Activated CD8-positive, alpha-beta memory T cell treated with anti-CD3 and anti-CD28 coated beads, Interleukin-2, amount 10 ng/mL, durations not matched to agents 7 days and 5 days (primary cell): Measurements from ENCODE around the gene INPP5K. TPM values are rescaled to one million over a fixed set of nuclear protein-coding genes. Genes with fewer than 3 reads are reported as not detected.

ENCODE experiments used
- ATAC-seq: fragments of 150-1000 bp; cut with Tn5 transposase; one replicate; pipeline ENCODE4 v1.10.0; 2021; ENCODE audit warnings: moderate library complexity
- CTCF ChIA-PET: fragments of 350-600 bp; sonication (Branson Sonifier 250); formaldehyde crosslinking; loops from one replicate; lab custom pipeline; 2021; ENCODE audit warnings: antibody characterized with exemption; lab: Charles Lee
- DNase-seq: peaks from one replicate; pipeline ENCODE4 v3.0.0-alpha.2; 2020
- H3K27ac Mint-ChIP-seq: one replicate; pipeline ENCODE4 v1.8.0; 2021; ENCODE audit warnings: mild to moderate bottlenecking, mixed read lengths
- H3K27me3 Mint-ChIP-seq: one replicate; pipeline ENCODE4 v1.8.0; 2021; ENCODE audit warnings: mixed read lengths
- H3K36me3 Mint-ChIP-seq: one replicate; pipeline ENCODE4 v1.8.0; 2021; ENCODE audit warnings: mild to moderate bottlenecking, mixed read lengths
- H3K4me1 Mint-ChIP-seq: one replicate; pipeline ENCODE4 v1.8.0; 2021; ENCODE audit warnings: mixed read lengths
- H3K4me3 Mint-ChIP-seq: one replicate; pipeline ENCODE4 v1.8.0; 2021; ENCODE audit warnings: mild to moderate bottlenecking, moderate library complexity, mixed read lengths
- H3K9me3 Mint-ChIP-seq: one replicate; pipeline ENCODE4 v1.8.0; 2022; ENCODE audit warnings: low read depth, mixed read lengths
- total RNA-seq, 2 experiments: library from RNA; stranded (reverse); gene quantifications; one replicate each; pipeline ENCODE4 v1.2.3, GENCODE V29; 2021

INPP5K gene
- total RNA-seq, 2 experiments from 2014 or later, result 40.6 to 43.4 TPM

DNA sequence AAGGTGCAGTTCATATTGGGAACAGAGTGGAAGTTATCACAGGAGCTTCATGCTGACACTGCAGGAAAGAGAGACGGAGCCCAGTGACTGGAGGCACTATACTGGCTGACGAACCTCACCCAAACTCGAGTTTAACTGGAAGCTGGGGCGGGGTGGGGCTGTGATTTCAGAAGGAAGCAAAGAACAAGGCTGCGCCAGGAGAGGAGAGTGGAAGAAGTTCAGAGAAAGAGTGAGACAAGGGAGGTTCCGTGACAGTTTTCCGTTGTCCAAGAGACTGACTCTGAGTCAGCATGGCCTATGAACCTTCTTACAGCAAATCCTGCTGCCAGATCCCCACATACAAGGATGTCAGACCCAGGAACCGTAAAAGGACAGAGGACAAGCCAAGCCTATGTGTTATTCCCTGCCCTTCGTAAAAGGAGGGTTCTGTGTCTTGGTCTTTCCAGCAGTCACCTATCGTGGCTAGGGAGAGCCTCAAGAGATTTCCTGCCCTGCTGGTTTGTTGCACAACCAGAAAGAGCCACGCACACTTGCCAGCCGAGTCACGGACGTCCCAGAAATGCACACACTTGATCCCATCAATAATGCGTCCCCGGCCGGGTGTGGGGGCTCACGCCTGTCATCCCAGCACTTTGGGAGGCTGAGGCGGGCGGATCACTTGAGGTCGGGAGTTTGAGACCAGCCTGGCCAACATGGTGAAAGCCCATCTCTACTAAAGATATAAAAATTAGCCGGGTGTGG lies 41.1 kb upstream of the INPP5K start:
- peaks cover under 1% of the 10 kb centered on the region for H3K36me3 Mint-ChIP-seq
- CTCF ChIA-PET, result interaction anchor here (1.1 kb wide), 1 partner anchor 42 kb away, joined by 3 read pairs; the partner anchor contains the start of gene INPP5K
- peaks cover 28% of the 10 kb centered on the region for H3K4me1 Mint-ChIP-seq
- ATAC-seq (no peak), DNase-seq (no peak)
- no peaks in the 10 kb centered on the region for H3K9me3 Mint-ChIP-seq
- no peak overlapping the region for H3K27ac Mint-ChIP-seq
- H3K4me3 Mint-ChIP-seq, result no peak overlapping the region
- no peaks in the 10 kb centered on the region for H3K27me3 Mint-ChIP-seq

DNA sequence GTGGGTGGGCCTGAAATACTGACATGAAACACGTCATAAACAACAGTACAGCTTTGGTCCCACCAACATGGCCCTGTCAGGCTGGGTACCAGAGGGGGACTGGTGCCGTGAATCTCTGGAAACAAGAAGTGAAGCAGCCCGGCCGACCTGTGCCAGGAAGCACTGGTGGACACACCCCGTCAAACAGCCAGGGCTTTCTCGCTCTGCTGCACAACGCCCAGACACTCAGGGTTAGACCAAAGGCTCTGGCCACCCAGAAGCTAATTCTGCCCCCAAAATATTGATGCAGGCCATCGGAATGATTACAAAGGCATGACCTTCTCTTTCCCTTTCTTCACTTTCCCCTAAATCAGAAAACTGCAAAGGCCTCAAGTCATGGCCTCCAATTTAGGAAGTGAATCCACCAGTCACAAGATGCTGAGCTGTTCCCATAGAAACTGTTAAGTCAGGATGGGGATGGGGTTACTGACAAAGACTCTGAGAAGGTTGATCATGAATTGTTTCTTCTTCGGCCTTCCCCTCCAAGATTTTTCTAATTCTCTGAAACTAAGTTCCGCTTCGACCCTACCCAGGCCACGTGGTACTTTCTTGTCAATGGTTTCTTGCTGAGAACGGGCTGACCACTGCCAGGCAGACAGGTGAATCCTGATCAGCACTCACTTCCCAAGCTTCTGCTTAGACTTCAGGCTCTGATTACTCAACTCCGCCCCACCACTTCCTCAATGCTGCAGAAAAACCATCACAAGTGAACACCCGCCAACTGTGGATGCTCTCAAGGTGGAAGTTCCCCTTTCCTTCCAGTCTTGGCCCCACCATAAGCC lies 39.4 kb upstream of the INPP5K start:
- H3K36me3 Mint-ChIP-seq, result peaks cover 9% of the 10 kb centered on the region
- no peak for ATAC-seq

DNA sequence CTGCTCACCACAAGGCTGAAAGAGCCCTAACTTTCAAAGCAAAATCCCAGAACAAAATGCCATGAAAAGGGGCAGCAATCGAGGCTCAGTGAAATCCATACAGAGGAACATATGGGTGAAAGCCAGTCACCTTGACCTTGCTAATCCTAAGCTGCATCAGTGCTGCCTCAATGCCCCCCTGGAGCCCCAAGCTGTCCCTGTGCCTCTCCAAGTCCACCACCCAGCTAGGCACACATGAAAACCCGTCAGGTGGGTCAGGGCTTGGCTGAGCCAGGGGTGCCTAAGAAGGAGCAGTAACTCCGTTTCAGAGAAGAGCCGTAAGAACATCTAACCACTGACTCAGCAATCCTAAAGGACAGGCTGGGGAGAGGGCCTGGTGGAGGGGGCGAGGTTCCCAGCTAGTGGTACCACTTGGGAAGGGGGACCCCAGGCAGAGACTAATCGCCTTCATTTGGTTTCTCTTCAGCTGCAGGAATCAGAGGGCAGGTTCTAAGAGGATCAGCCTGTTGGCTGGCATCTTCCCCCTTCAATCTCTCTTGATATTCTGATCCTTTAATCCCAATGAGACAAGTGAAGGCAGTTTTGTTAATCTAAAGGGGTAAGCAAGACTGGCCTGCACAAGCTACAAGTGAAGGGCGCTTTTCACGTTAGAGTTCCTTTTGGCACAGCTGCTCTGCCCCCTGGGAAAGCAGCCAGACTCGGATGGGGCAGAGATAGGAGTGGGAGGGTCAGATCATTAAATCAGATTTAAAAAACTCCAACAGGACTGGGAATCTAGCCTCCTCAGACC lies 38.5 kb upstream of the INPP5K start:
- Mint-ChIP-seq H3K36me3 (peaks cover 15% of the 10 kb centered on the region), H3K9me3 (no peaks in the 10 kb centered on the region), H3K4me1 (peaks cover 16% of the 10 kb centered on the region), H3K27me3 (no peaks in the 10 kb centered on the region), H3K27ac (no peak overlapping the region), H3K4me3 (no peak overlapping the region)
- no peak for DNase-seq
- ATAC-seq, result no peak
- CTCF ChIA-PET, result interaction anchor here (1.0 to 1.1 kb wide), 3 partner anchors 9 to 193 kb away, joined by 3 read pairs; no protein-coding TSS in a partner anchor

More for the DNA sequence above, 39.4 kb upstream of the INPP5K start:
- Mint-ChIP-seq H3K4me1 (peaks cover 19% of the 10 kb centered on the region), H3K4me3 (no peak overlapping the region), H3K9me3 (no peaks in the 10 kb centered on the region), H3K27ac (no peak overlapping the region), H3K27me3 (no peaks in the 10 kb centered on the region)
- no peak for DNase-seq
- CTCF ChIA-PET, result interaction anchor here (1.1 kb wide), 1 partner anchor 194 kb away, joined by 3 read pairs; no protein-coding TSS in a partner anchor

DNA sequence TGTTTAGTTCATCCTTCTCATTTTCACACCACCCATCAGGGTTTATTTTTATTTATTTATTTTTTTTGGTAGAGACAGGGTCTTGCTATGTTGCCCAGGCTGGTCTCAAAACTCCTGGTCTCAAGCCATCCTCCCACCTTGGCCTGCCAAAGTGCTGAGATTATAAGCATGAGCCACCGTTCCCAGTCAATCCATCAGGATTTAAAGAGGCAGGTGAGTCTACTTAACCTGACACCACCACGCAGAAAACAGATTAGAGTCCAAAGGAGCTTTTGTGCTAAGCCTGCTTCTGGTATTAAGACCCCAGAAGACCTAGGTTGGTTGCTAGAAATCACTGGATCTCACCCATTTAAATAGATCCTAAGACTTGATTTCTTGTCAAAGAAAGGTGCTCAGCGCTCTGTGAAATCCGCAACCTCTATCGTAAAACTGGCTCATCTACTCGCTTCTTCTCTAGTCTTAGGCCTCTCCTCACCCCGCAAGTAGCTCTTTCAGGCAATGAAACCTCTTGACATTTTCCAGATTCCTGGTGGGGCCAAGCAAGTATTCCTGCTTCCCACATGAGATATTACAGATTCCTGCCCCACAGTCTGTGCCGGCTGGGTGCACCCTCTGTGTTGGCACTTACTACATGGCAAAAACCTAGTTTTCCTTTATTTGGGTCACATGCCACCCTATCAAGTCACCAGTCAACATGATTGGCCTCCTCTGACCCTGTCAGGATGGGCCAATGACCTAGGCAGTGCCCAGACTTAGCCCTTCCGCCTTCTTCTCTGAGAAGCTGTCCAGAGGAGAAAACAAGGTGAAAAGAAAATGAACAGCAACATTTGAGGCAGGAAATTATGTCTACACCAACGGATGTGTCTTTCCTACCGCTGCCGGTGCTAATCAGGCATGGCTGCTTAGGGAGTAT lies 37.2 kb upstream of the INPP5K start:
- Mint-ChIP-seq H3K27ac (no peak overlapping the region), H3K9me3 (no peaks in the 10 kb centered on the region), H3K36me3 (peaks cover 15% of the 10 kb centered on the region), H3K4me3 (no peak overlapping the region), H3K4me1 (peaks cover 16% of the 10 kb centered on the region), H3K27me3 (no peaks in the 10 kb centered on the region)
- DNase-seq (no peak), ATAC-seq (no peak)
- CTCF ChIA-PET, result interaction anchor here (1.0 kb wide), 1 partner anchor 8 kb away, joined by 3 read pairs; no protein-coding TSS in a partner anchor

DNA sequence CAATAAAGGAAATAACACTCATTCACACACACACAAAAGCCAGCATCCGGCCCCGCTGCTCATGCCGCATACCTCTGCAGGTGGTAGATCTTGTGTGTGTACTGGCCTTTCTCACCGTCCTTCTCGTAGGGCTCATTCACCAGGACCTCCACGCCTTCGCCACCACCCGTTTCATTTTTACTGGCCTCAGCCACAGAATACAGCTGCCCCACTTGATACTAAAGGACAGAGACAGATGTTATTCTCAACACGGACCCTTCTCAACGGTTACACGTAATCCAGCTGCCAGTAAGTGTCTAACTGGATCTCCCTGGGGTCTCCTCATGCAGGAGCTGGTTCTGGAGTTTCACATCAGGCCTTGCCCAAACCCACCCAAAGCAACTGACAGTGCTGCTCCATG lies 36.5 kb upstream of the INPP5K start:
- H3K4me3 Mint-ChIP-seq, result no peak overlapping the region
- H3K27ac Mint-ChIP-seq, result no peak overlapping the region
- H3K4me1 Mint-ChIP-seq, result peaks cover 14% of the 10 kb centered on the region
- DNase-seq, result no peak
- H3K27me3 Mint-ChIP-seq, result no peaks in the 10 kb centered on the region
- CTCF ChIA-PET, result no interaction called here
- H3K36me3 Mint-ChIP-seq, result peaks cover 15% of the 10 kb centered on the region
- H3K9me3 Mint-ChIP-seq, result no peaks in the 10 kb centered on the region
- no peak for ATAC-seq

DNA sequence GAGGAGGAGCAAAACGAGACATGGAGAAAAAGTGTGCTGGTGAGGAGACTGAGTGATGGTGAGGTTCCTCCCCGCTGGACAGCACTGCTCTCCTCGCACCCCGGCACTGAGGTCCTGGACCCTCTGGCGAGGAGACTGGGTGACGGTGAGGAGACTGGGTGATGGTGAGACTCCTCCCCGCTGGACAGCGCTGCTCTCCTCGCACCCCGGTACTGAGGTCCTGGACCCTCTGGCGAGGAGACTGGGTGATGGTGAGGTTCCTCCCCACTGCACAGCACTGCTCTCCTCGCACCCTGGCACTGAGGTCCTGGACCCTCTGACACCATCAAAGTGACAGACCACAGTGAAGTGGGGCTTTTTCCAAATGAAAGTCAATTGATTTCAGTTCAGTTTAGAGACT lies 35.3 kb upstream of the INPP5K start:
- Mint-ChIP-seq H3K27ac (no peak overlapping the region), H3K27me3 (no peaks in the 10 kb centered on the region), H3K36me3 (peaks cover 15% of the 10 kb centered on the region), H3K9me3 (no peaks in the 10 kb centered on the region), H3K4me1 (peaks cover 11% of the 10 kb centered on the region), H3K4me3 (no peak overlapping the region)
- CTCF ChIA-PET, result interaction anchor here (0.6 to 0.7 kb wide), 2 partner anchors 15 to 21 kb away, joined by 3 read pairs; no protein-coding TSS in a partner anchor
- ATAC-seq (no peak), DNase-seq (no peak)

DNA sequence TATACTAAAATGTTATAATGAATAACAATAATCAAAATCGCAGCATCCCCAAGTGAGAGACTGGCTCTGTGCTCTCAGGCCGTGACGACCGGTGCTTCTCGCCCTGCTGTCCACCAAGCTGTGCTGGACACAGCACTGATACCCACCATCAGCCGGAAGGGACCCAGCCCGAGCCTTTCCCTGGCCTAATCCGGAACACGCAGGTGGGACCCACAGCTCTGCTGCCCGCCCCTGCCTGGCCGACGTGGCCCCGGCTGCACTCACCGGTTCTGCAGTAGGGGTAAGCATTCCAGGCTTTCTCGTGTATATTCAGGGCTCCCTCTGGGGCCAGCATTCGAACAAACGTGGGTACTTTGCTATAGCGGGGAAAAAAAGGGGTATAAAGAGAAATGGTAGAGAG lies 31.6 kb upstream of the INPP5K start:
- Mint-ChIP-seq H3K36me3 (peaks cover 15% of the 10 kb centered on the region), H3K27me3 (no peaks in the 10 kb centered on the region), H3K4me1 (peaks cover 2% of the 10 kb centered on the region), H3K27ac (no peak overlapping the region), H3K4me3 (no peak overlapping the region), H3K9me3 (no peaks in the 10 kb centered on the region)
- no peak for ATAC-seq
- DNase-seq, result no peak
- CTCF ChIA-PET, result no interaction called here

DNA sequence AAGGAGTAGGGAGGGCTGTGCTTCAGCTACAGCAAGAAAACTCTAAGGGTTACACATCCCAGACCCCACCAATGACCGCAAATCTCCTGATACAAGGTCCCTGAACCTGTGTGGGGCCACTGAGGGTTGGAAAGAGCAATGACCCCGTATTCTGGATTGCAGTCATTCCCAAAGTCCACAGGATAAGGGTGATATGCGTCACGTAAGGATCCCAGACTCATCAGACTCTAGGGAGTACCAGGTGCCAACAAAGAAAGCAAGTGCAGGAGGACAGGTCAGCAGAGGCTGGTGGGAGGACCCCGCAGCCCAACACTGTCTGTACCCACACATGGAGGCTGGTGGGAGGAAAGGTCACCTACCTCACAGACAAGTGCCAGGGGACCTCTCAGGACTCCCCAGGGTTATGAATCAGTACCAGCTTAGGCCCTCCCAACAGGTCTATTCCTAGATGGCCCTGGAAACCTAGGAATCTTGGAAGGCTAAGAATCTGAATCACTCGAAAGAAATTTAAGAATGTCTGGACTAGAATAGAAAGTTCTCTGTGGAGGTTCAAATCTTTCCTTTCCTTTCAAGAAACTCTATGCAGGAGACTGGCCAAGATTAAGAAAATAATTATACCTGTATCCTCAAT lies 30.0 kb upstream of the INPP5K start:
- H3K4me3 Mint-ChIP-seq, result no peak overlapping the region
- no peak for ATAC-seq
- CTCF ChIA-PET, result interaction anchor here (0.7 kb wide), 1 partner anchor 275 kb away, joined by 4 read pairs; no protein-coding TSS in a partner anchor
- H3K27me3 Mint-ChIP-seq, result no peaks in the 10 kb centered on the region
- H3K36me3 Mint-ChIP-seq, result peaks cover 10% of the 10 kb centered on the region
- no peaks in the 10 kb centered on the region for H3K9me3 Mint-ChIP-seq
- DNase-seq, result no peak
- H3K27ac Mint-ChIP-seq, result no peak overlapping the region
- peaks cover 2% of the 10 kb centered on the region for H3K4me1 Mint-ChIP-seq

DNA sequence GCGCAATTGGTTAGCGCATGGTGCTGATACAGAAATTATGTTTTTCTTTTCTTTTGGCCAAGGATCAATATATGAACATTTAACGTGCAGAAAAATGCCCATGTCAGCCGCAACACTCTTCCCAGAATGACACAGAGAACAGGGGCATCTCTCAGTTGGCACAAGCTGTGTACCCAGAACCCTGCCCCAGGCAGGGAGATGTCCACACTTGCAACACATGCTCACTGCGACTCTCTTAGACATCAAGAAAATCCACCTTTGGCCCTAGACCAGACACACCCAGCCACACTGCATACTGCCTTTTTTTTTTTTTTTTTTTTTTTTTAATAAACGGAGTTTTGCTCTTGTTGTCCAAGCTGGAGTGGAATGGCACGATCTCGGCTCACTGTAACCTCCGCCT lies 29.2 kb upstream of the INPP5K start:
- Mint-ChIP-seq H3K36me3 (peaks cover 4% of the 10 kb centered on the region), H3K4me3 (no peak overlapping the region), H3K27me3 (no peaks in the 10 kb centered on the region), H3K27ac (no peak overlapping the region), H3K9me3 (no peaks in the 10 kb centered on the region), H3K4me1 (peaks cover 2% of the 10 kb centered on the region)
- no peak for DNase-seq
- CTCF ChIA-PET, result interaction anchor here (0.6 kb wide), 1 partner anchor 9 kb away, joined by 3 read pairs; no protein-coding TSS in a partner anchor
- ATAC-seq, result no peak

DNA sequence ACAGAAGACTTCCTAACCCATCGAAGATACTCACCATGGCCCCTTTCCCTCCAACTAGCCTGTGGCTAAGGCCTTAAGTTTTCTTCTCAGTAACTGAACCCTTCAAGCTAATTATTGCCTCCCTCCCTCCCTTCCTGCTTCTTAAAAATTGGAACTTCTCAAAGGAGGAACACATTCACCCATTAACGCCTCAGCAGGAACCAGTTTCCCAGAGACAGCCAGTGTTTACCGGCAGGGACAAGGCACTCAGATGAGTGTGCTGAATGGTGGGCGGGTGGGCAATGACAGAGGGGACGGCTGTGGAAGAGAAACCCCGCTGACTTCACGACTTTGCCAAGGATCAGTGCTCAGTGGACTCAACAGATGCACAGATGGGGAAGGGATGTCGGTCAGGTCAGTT lies 25.9 kb upstream of the INPP5K start:
- Mint-ChIP-seq H3K4me3 (no peak overlapping the region), H3K36me3 (peaks cover 8% of the 10 kb centered on the region), H3K9me3 (no peaks in the 10 kb centered on the region), H3K4me1 (peaks cover 2% of the 10 kb centered on the region), H3K27ac (no peak overlapping the region), H3K27me3 (no peaks in the 10 kb centered on the region)
- no peak for DNase-seq
- CTCF ChIA-PET, result no interaction called here
- ATAC-seq, result no peak

DNA sequence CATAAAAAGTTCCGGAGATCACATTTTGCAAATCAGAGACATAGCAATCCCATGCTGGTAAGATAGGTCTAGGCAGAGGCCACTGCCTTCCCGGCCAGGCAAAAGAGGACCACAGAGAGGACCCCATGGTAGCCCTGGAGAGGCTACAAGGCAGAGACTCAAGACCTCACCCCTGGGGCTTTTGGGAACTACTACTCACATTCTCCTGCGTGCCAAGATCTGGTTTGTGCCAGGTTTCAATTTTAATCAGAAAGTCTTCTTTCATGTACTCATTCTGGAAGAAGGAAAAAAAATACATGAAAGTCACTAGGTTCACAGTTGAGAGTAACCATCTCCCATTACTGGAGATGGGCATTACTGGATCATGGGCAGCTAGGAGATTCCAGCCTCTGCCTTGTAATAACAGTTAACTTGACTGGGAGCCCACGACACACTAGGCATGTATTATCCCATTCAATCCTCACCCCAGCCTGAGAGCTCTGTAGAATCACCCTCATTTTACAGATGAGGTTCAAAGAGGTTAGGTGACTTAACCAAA lies 25.0 kb upstream of the INPP5K start:
- H3K27me3 Mint-ChIP-seq, result no peaks in the 10 kb centered on the region
- CTCF ChIA-PET, result interaction anchor here (0.6 kb wide), 1 partner anchor 163 kb away, joined by 4 read pairs; no protein-coding TSS in a partner anchor
- no peak overlapping the region for H3K27ac Mint-ChIP-seq
- no peak for DNase-seq
- H3K9me3 Mint-ChIP-seq, result no peaks in the 10 kb centered on the region
- no peak overlapping the region for H3K4me3 Mint-ChIP-seq
- H3K36me3 Mint-ChIP-seq, result peaks cover 8% of the 10 kb centered on the region
- peaks cover 2% of the 10 kb centered on the region for H3K4me1 Mint-ChIP-seq
- ATAC-seq, result no peak

DNA sequence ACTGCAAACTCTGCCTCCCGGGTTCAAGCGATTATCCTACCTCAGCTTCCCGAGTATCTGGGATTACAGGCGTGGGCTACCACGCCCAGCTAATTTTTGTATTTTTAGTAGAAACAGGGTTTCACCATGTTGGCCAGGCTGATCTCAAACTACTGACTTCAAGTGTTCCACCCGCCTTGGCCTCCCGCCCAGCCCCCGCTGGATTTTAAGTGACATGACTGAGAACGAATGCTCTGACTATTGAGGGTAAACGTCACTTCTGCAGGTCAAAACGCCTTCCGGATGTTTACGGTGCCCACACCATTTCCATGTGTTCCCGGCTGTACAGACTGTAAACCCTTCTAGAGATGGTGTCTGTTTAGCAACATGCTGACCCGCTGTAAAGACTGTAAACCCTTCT lies 23.4 kb upstream of the INPP5K start:
- Mint-ChIP-seq H3K9me3 (no peaks in the 10 kb centered on the region), H3K36me3 (peaks cover 9% of the 10 kb centered on the region), H3K4me3 (no peak overlapping the region), H3K4me1 (peaks cover 2% of the 10 kb centered on the region), H3K27ac (no peak overlapping the region), H3K27me3 (no peaks in the 10 kb centered on the region)
- DNase-seq, result no peak
- CTCF ChIA-PET, result no interaction called here
- ATAC-seq, result no peak
